HepG2 (cell line): ENCODE data around the gene PSMD5. TPM values are rescaled to one million over a fixed set of nuclear protein-coding genes. Genes with fewer than 3 reads are reported as not detected.

Source experiments
- ATF7-NPFF ChIP-seq: sonication (generic); formaldehyde crosslinking; IDR thresholded peaks from 2 replicates; pipeline ENCODE4 v1.8.1; 2023; ENCODE audit warnings: mild to moderate bottlenecking, low read depth, missing genetic modification reagents, moderate library complexity
- GATAD2A ChIP-seq: IDR thresholded peaks from 2 replicates; pipeline ENCODE4 v1.6.1; 2016
- HES4 ChIP-seq: sonication (generic); formaldehyde crosslinking; IDR thresholded peaks from 2 replicates; pipeline ENCODE4 v1.9.0; 2021; ENCODE audit warnings: mild to moderate bottlenecking, missing genetic modification reagents, borderline replicate concordance
- IRX3 ChIP-seq: sonication (generic); formaldehyde crosslinking; IDR thresholded peaks from 2 replicates; pipeline ENCODE4 v1.8.1; 2023; ENCODE audit warnings: mild to moderate bottlenecking, low read depth, missing genetic modification reagents, borderline replicate concordance
- POLR2G ChIP-seq: fragments of 200-400 bp; formaldehyde crosslinking; IDR thresholded peaks from 2 replicates; pipeline ENCODE4 v1.6.1; 2018; ENCODE audit warnings: mild to moderate bottlenecking, low read depth, low read length, moderate library complexity
- REL ChIP-seq: sonication (generic); formaldehyde crosslinking; conservative IDR thresholded peaks from 2 replicates; pipeline ENCODE4 v1.8.0; 2022; ENCODE audit warnings: mild to moderate bottlenecking, missing genetic modification reagents, moderate library complexity
- SMAD3 ChIP-seq: sonication (generic); formaldehyde crosslinking; IDR thresholded peaks from 2 replicates; pipeline ENCODE4 v1.4.0; 2020; ENCODE audit warnings: missing genetic modification reagents
- TEAD3 ChIP-seq: optimal IDR thresholded peaks from 2 replicates; pipeline ENCODE3; 2016; ENCODE audit warnings: borderline replicate concordance
- ZFP37 ChIP-seq: sonication (generic); formaldehyde crosslinking; IDR thresholded peaks from 2 replicates; pipeline ENCODE4 v1.4.0; 2020; ENCODE audit warnings: missing genetic modification reagents, borderline replicate concordance
- ZFY ChIP-seq: sonication (generic); formaldehyde crosslinking; IDR thresholded peaks from 2 replicates; pipeline ENCODE4 v1.4.0; 2020; ENCODE audit warnings: missing genetic modification reagents
- ZNF234 ChIP-seq: sonication (generic); formaldehyde crosslinking; conservative IDR thresholded peaks from 2 replicates; pipeline ENCODE4 v1.5.1; 2020; ENCODE audit warnings: mild to moderate bottlenecking, missing genetic modification reagents
- ZNF44 ChIP-seq: sonication (generic); formaldehyde crosslinking; IDR thresholded peaks from 2 replicates; pipeline ENCODE4 v1.5.1; 2020; ENCODE audit warnings: mild to moderate bottlenecking, missing genetic modification reagents
- ZNF552 ChIP-seq: sonication (generic); formaldehyde crosslinking; IDR thresholded peaks from 2 replicates; pipeline ENCODE4 v1.9.0; 2022; ENCODE audit warnings: missing genetic modification reagents, mild to moderate bottlenecking, borderline replicate concordance
- polyA plus RNA-seq, 8 experiments: library from polyadenylated mRNA; depleted of rRNA in 3 of 8; stranded (reverse) in 7 of 8; unstranded in 1 of 8; fragments of >200 nt; fragmentation: Illumina TruSeq in 4 of 8; extraction: Trizol in 4 of 8; gene quantifications; 2 replicates each; pipeline versions ENCODE4 v1.2.1 to v1.2.3, GENCODE V29; 2011 to 2016; ENCODE audit warnings: low read depth in 4 of 8, missing spikeins in 1 of 8, mixed read lengths in 1 of 8; ENCODE audit not compliant: insufficient read depth in 1 of 8
- total RNA-seq, 5 experiments: library from RNA; depleted of rRNA; stranded (reverse); fragments of >200 nt; fragmentation: Illumina TruSeq; extraction: Trizol; gene quantifications; 2 replicates each; pipeline ENCODE4 v1.2.3, GENCODE V29; 2016; ENCODE audit warnings: low read depth in 1 of 5
- TF ChIP-seq, protein P1 (sequence below): sonication (generic); formaldehyde crosslinking; conservative IDR thresholded peaks from 2 replicates; pipeline ENCODE4 v1.4.0; 2020; ENCODE audit warnings: mild to moderate bottlenecking, missing genetic modification reagents, moderate library complexity
- TF ChIP-seq, protein P2 (sequence below), 2 experiments: sonication (generic) in 1 of 2; formaldehyde crosslinking in 1 of 2; IDR thresholded peaks; 2 replicates each; pipeline versions ENCODE4 v1.5.1 to v1.6.1; 2011 to 2020; ENCODE audit warnings: borderline replicate concordance in 1 of 2, low read depth in 1 of 2, low read length in 1 of 2, mild to moderate bottlenecking in 1 of 2, missing genetic modification reagents in 1 of 2, moderate library complexity in 1 of 2
- TF ChIP-seq, protein P3 (sequence below): sonication (generic); formaldehyde crosslinking; IDR thresholded peaks from 2 replicates; pipeline ENCODE4 v1.4.0; 2020; ENCODE audit warnings: missing genetic modification reagents
- TF ChIP-seq, protein P4 (sequence below): sonication (generic); formaldehyde crosslinking; IDR thresholded peaks from 2 replicates; pipeline ENCODE4 v1.9.0; 2021; ENCODE audit warnings: missing genetic modification reagents, borderline replicate concordance

Gene PSMD5
- total and polyA plus RNA-seq, 2 of the 13 experiments (the other 11 are each of a cell fraction or from before 2014, with no cell fraction given) = 12.7 to 18.1 TPM

DNA sequence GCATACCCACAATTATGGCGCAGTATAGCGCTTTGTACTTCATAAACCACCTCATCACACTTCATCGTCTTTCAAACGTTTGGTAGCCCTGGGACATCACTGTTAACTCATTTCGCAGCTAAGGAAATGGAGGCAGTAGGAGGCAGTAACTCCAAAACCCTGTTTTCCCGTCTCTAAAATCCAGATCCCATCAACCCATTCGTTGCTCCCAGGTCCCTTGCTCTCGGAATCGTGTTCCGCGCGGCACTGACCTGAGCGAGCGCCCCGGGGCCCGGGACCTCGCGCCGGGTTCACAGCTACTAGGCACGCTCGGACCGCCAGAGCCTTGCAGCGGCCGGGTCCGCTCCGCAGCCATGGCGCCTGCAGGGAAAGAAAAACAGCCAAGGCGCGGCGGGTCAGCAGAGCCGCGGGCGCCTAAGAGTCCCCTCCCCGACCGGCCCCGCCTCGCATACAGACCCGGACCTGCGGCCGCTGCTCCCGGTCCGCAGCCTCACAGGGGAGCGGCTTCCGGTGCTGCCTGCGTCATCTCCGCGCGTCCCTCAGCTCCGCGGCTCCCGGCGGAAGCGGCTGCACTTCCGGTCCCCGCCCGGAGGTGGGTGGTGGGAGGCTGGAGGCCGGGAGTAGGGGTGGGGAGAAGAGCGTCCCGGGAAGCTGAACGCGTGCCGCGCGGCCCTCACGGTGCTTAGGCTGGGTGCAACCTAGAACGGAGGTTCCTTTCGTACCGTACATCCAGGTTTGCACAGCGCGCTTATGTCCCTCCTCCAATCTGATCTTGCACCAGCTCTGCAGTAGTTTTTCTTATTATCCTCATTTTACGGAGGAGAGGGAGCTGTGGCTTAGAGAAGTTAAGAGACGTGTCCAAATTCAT, 49.6 kb downstream of the PSMD5 start, which contains the start of gene FBXW2 (continued):
- TF ChIP-seq, protein P1, sequence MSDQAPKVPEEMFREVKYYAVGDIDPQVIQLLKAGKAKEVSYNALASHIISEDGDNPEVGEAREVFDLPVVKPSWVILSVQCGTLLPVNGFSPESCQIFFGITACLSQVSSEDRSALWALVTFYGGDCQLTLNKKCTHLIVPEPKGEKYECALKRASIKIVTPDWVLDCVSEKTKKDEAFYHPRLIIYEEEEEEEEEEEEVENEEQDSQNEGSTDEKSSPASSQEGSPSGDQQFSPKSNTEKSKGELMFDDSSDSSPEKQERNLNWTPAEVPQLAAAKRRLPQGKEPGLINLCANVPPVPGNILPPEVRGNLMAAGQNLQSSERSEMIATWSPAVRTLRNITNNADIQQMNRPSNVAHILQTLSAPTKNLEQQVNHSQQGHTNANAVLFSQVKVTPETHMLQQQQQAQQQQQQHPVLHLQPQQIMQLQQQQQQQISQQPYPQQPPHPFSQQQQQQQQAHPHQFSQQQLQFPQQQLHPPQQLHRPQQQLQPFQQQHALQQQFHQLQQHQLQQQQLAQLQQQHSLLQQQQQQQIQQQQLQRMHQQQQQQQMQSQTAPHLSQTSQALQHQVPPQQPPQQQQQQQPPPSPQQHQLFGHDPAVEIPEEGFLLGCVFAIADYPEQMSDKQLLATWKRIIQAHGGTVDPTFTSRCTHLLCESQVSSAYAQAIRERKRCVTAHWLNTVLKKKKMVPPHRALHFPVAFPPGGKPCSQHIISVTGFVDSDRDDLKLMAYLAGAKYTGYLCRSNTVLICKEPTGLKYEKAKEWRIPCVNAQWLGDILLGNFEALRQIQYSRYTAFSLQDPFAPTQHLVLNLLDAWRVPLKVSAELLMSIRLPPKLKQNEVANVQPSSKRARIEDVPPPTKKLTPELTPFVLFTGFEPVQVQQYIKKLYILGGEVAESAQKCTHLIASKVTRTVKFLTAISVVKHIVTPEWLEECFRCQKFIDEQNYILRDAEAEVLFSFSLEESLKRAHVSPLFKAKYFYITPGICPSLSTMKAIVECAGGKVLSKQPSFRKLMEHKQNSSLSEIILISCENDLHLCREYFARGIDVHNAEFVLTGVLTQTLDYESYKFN = peak; percentile 65
- TF ChIP-seq TEAD3 (CRISPR knock-in tag) = peak; percentile 72
- TF ChIP-seq, protein P2, sequence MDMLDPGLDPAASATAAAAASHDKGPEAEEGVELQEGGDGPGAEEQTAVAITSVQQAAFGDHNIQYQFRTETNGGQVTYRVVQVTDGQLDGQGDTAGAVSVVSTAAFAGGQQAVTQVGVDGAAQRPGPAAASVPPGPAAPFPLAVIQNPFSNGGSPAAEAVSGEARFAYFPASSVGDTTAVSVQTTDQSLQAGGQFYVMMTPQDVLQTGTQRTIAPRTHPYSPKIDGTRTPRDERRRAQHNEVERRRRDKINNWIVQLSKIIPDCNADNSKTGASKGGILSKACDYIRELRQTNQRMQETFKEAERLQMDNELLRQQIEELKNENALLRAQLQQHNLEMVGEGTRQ (IDR thresholded peaks at IDR 0.05; ENCODE audit: low read depth, low read length) = no peak
- TF ChIP-seq, protein P2 (CRISPR knock-in tag; IDR thresholded peaks at IDR 0.05; ENCODE audit: borderline replicate concordance) = no peak; the same call in 1 of the 2 replicates
- 0 out of 2 replicates have a peak, but pooled peaks have one; percentile 66 for TF ChIP-seq ZNF44 (CRISPR knock-in tag)
- peak; percentile 73; the same call in 1 of the 2 replicates for TF ChIP-seq GATAD2A (CRISPR knock-in tag)
- TF ChIP-seq, protein P3, sequence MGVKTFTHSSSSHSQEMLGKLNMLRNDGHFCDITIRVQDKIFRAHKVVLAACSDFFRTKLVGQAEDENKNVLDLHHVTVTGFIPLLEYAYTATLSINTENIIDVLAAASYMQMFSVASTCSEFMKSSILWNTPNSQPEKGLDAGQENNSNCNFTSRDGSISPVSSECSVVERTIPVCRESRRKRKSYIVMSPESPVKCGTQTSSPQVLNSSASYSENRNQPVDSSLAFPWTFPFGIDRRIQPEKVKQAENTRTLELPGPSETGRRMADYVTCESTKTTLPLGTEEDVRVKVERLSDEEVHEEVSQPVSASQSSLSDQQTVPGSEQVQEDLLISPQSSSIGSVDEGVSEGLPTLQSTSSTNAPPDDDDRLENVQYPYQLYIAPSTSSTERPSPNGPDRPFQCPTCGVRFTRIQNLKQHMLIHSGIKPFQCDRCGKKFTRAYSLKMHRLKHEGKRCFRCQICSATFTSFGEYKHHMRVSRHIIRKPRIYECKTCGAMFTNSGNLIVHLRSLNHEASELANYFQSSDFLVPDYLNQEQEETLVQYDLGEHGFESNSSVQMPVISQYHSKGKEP (CRISPR knock-in tag) = no peak; the same call in 1 of the 2 replicates
- TF ChIP-seq ZNF552 (CRISPR knock-in tag) = no peak
- peak; percentile 96 for TF ChIP-seq POLR2G
- TF ChIP-seq ZNF234 (CRISPR knock-in tag) = peak; percentile 69; the same call in 1 of the 2 replicates
- TF ChIP-seq REL = no peak
- no peak for TF ChIP-seq ATF7-NPFF (CRISPR knock-in tag)
- TF ChIP-seq, protein P4, sequence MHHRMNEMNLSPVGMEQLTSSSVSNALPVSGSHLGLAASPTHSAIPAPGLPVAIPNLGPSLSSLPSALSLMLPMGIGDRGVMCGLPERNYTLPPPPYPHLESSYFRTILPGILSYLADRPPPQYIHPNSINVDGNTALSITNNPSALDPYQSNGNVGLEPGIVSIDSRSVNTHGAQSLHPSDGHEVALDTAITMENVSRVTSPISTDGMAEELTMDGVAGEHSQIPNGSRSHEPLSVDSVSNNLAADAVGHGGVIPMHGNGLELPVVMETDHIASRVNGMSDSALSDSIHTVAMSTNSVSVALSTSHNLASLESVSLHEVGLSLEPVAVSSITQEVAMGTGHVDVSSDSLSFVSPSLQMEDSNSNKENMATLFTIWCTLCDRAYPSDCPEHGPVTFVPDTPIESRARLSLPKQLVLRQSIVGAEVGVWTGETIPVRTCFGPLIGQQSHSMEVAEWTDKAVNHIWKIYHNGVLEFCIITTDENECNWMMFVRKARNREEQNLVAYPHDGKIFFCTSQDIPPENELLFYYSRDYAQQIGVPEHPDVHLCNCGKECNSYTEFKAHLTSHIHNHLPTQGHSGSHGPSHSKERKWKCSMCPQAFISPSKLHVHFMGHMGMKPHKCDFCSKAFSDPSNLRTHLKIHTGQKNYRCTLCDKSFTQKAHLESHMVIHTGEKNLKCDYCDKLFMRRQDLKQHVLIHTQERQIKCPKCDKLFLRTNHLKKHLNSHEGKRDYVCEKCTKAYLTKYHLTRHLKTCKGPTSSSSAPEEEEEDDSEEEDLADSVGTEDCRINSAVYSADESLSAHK (CRISPR knock-in tag) = no peak; the same call in 1 of the 2 replicates
- peak; percentile 82 for TF ChIP-seq SMAD3
- TF ChIP-seq ZFY (CRISPR knock-in tag) = peak; percentile 92
- TF ChIP-seq IRX3 = peak; percentile 28
- TF ChIP-seq ZFP37 (CRISPR knock-in tag) = no peak
- peak; percentile 66; the same call in 1 of the 2 replicates for TF ChIP-seq HES4 (CRISPR knock-in tag)
